HepG2 (cell line): Measurements from ENCODE around the gene CCSER2. TPM values are rescaled to one million over a fixed set of nuclear protein-coding genes. Genes with fewer than 3 reads are reported as not detected.

Experiments
- ATAC-seq: fragments of 200-7000 bp; cut with Tn5 transposase; 3 replicates; pipeline ENCODE4 v1.9.1; 2020; ENCODE audit warnings: mild to moderate bottlenecking, moderate library complexity
- BruUV-seq: library from RNA; stranded (reverse); fragments of 400-500 nt; replicated peaks from 2 replicates; lab custom pipeline; 2021; lab: Mats Ljungman, UMichigan
- CTCF ChIA-PET: fragments of 300-600 bp; formaldehyde crosslinking; extraction: SDS; loops from one replicate; lab custom pipeline; 2021; ENCODE audit warnings: low total read pairs, inconsistent platforms, low intra/inter-chr PET ratio; lab: Yijun Ruan, JAX
- POLR2A ChIA-PET: fragments of 350-600 bp; sonication (Branson Sonifier 250); formaldehyde crosslinking; loops from one replicate; lab custom pipeline; 2020; ENCODE audit warnings: antibody characterized with exemption, inconsistent platforms; lab: Yijun Ruan, JAX
- DNase-seq: peaks from one replicate; pipeline ENCODE4 v3.0.0-alpha.2; 2015; ENCODE audit warnings: low spot score
- FAIRE-seq: peaks from 3 replicates; lab custom pipeline; 2011; peaks lifted over from hg19 to GRCh38; lab: Jason Lieb, UNC
- H2AFZ ChIP-seq: one replicate; pipeline ENCODE4 v1.6.1; 2011; ENCODE audit warnings: low read length, inconsistent platforms
- H3K27ac ChIP-seq: fragments of 300-600 bp; 3 replicates; pipeline ENCODE4 v1.8.0; 2011; ENCODE audit warnings: mixed run types, mild to moderate bottlenecking, mixed read lengths, low read length, inconsistent platforms; ENCODE audit not compliant: insufficient read depth; ENCODE audit errors: extremely low read length
- H3K27me3 ChIP-seq, 2 experiments: fragments of 200-600 bp in 1 of 2; 2 replicates in 1 of 2; 3 replicates in 1 of 2; pipeline versions ENCODE4 v1.6.0 to v1.8.0; 2011; ENCODE audit warnings: low read length in 2 of 2, mild to moderate bottlenecking in 2 of 2, moderate library complexity in 2 of 2, inconsistent platforms in 1 of 2; ENCODE audit not compliant: insufficient read depth in 2 of 2, control insufficient read depth in 1 of 2
- H3K36me3 ChIP-seq, 2 experiments: fragments of 200-600 bp in 1 of 2; replicated peaks in 1 of 2; 2 replicates in 1 of 2; 3 replicates in 1 of 2; pipeline versions ENCODE4 v1.5.1 to v1.8.0; 2011; ENCODE audit warnings: low read length in 2 of 2, inconsistent platforms in 1 of 2; ENCODE audit not compliant: insufficient read depth in 2 of 2, control insufficient read depth in 1 of 2
- H3K4me1 ChIP-seq: 2 replicates; pipeline ENCODE4 v1.5.1; 2012; ENCODE audit warnings: low read length, inconsistent platforms; ENCODE audit not compliant: insufficient read depth
- H3K4me2 ChIP-seq: 2 replicates; pipeline ENCODE4 v1.6.0; 2011; ENCODE audit warnings: low read depth, low read length, inconsistent platforms
- H3K4me3 ChIP-seq, 3 experiments: fragments of 200-600 bp in 1 of 3; sonication (generic), shearing (Covaris generic) in 1 of 3; replicated peaks in 1 of 3; 2 replicates each; pipeline ENCODE4 v1.5.1; 2011 to 2016; ENCODE audit warnings: low read length in 3 of 3, inconsistent platforms in 2 of 3, low read depth in 2 of 3, mild to moderate bottlenecking in 2 of 3, control low read depth in 1 of 3, mixed read lengths in 1 of 3; ENCODE audit not compliant: insufficient read depth in 1 of 3
- H3K79me2 ChIP-seq: one replicate; pipeline ENCODE4 v1.6.1; 2011; ENCODE audit warnings: low read length, inconsistent platforms; ENCODE audit not compliant: insufficient read depth
- H3K9ac ChIP-seq: 2 replicates; pipeline ENCODE4 v1.6.0; 2011; ENCODE audit warnings: mild to moderate bottlenecking, low read depth, low read length, inconsistent platforms; ENCODE audit not compliant: insufficient read depth
- H3K9me3 ChIP-seq: 2 replicates; pipeline ENCODE4 v1.5.1; 2012; ENCODE audit warnings: mild to moderate bottlenecking, low read length
- H4K20me1 ChIP-seq: 2 replicates; pipeline ENCODE4 v1.6.0; 2011; ENCODE audit warnings: inconsistent platforms, mild to moderate bottlenecking, low read length, moderate library complexity; ENCODE audit not compliant: insufficient read depth
- ATF7 ChIP-seq, 2 experiments: fragments of 450-650 bp in 1 of 2; sonication (generic) in 1 of 2; formaldehyde crosslinking in 1 of 2; IDR thresholded peaks; 2 replicates each; pipeline versions ENCODE4 v1.4.0 to v1.6.1; 2016 to 2020; ENCODE audit warnings: antibody characterized with exemption in 1 of 2, mild to moderate bottlenecking in 1 of 2, missing genetic modification reagents in 1 of 2
- ETV6 ChIP-seq: sonication (generic); formaldehyde crosslinking; conservative IDR thresholded peaks from 2 replicates; pipeline ENCODE4 v1.4.0; 2020; ENCODE audit warnings: missing genetic modification reagents
- NFKBIZ ChIP-seq: IDR thresholded peaks from 2 replicates; pipeline ENCODE4 v1.6.1; 2018; ENCODE audit warnings: missing genetic modification reagents, missing compliant biosample characterization
- ZBTB25 ChIP-seq: IDR thresholded peaks from 2 replicates; pipeline ENCODE4 v1.6.1; 2018; ENCODE audit warnings: missing genetic modification reagents
- ZNF282 ChIP-seq: fragments of 450-650 bp; IDR thresholded peaks from 2 replicates; pipeline ENCODE4 v1.6.1; 2018; ENCODE audit not compliant: partially characterized antibody
- ZNF652 ChIP-seq: IDR thresholded peaks from 2 replicates; pipeline ENCODE4 v1.6.1; 2016; ENCODE audit warnings: low read depth, borderline replicate concordance
- ZNF670 ChIP-seq: sonication (generic); formaldehyde crosslinking; IDR thresholded peaks from 2 replicates; pipeline ENCODE4 v1.8.0; 2022; ENCODE audit warnings: mild to moderate bottlenecking, missing genetic modification reagents, borderline replicate concordance
- ZNF749 ChIP-seq: sonication (generic); formaldehyde crosslinking; IDR thresholded peaks from 2 replicates; pipeline ENCODE4 v1.8.0; 2022; ENCODE audit warnings: mild to moderate bottlenecking, missing genetic modification reagents, moderate library complexity, borderline replicate concordance
- ZNF878 ChIP-seq: sonication (generic); formaldehyde crosslinking; IDR thresholded peaks from 2 replicates; pipeline ENCODE4 v1.8.1; 2023; ENCODE audit warnings: mild to moderate bottlenecking, missing genetic modification reagents, moderate library complexity
- ZSCAN25 ChIP-seq: sonication (generic); formaldehyde crosslinking; IDR thresholded peaks from 2 replicates; pipeline ENCODE4 v1.8.0; 2022; ENCODE audit warnings: mild to moderate bottlenecking, missing genetic modification reagents
- WGBS: methylation state at CpG from one replicate; pipeline ENCODE4 v1.1.6; 2017; ENCODE audit warnings: low lambda C conversion rate; 5-methylcytosine and 5-hydroxymethylcytosine counted together
- in situ Hi-C: cut with HindIII; loops from 2 replicates; pipeline ENCODE4 v1.10.0; 2017; ENCODE audit warnings: low pct_unique_long_range_greater_than_20kb; ENCODE audit not compliant: extremely low pct_ligation_motif_present
- intact Hi-C: fragments of 100-400 bp; cut with micrococcal nuclease; formaldehyde crosslinking; loops from one replicate; pipeline ENCODE4 v1.10.0; 2022; ENCODE audit not compliant: unreplicated experiment
- polyA plus RNA-seq, 8 experiments: library from polyadenylated mRNA; depleted of rRNA in 3 of 8; stranded (reverse) in 7 of 8; unstranded in 1 of 8; fragments of >200 nt; fragmentation: Illumina TruSeq in 4 of 8; extraction: Trizol in 4 of 8; gene quantifications; 2 replicates each; pipeline versions ENCODE4 v1.2.1 to v1.2.3, GENCODE V29; 2011 to 2016; ENCODE audit warnings: low read depth in 4 of 8, missing spikeins in 1 of 8, mixed read lengths in 1 of 8; ENCODE audit not compliant: insufficient read depth in 1 of 8
- total RNA-seq, 5 experiments: library from RNA; depleted of rRNA; stranded (reverse); fragments of >200 nt; fragmentation: Illumina TruSeq; extraction: Trizol; gene quantifications; 2 replicates each; pipeline ENCODE4 v1.2.3, GENCODE V29; 2016; ENCODE audit warnings: low read depth in 1 of 5

CCSER2 gene
- total and polyA plus RNA-seq, 2 of the 13 experiments (the other 11 are each of a cell fraction or from before 2014, with no cell fraction given), result 13.3 to 17.2 TPM

GRCh38 chr10:84478679-84479078, 150.3 kb downstream of the CCSER2 start:
- no TSS peak for BruUV-seq
- POLR2A ChIA-PET, result no interaction called here
- WGBS, result 95% methylated on average over 1 of the region's 1 CpG
- TF ChIP-seq ZSCAN25 (CRISPR knock-in tag), result no peak
- TF ChIP-seq ATF7 (IDR thresholded peaks at IDR 0.05), result peak; percentile 31; the same call in 1 of the 2 replicates
- TF ChIP-seq ATF7 (CRISPR knock-in tag; IDR thresholded peaks at IDR 0.05), result no peak
- H3K4me3 ChIP-seq, result no peak overlapping the region
- CTCF ChIA-PET, result no interaction called here
- no peaks in the 10 kb centered on the region for H4K20me1 ChIP-seq
- intact Hi-C loops, result no loop called here
- no peaks in the 10 kb centered on the region for H3K79me2 ChIP-seq
- no peak overlapping the region for H3K9ac ChIP-seq
- H3K36me3 ChIP-seq, result 0 out of 5 replicates have a peak, but pooled peaks cover 0 to 1% of the 10 kb centered on the region in 2 experiments
- H3K27ac ChIP-seq, result no peak overlapping the region
- no peaks in the 10 kb centered on the region for H3K9me3 ChIP-seq
- no peaks in the 10 kb centered on the region for H3K4me1 ChIP-seq
- no peak overlapping the region for H3K4me2 ChIP-seq
- no peaks in the 10 kb centered on the region for H3K27me3 ChIP-seq
- FAIRE-seq, result no peak
- in situ Hi-C loops, result no loop called here
- no peak for ATAC-seq
- no peak for DNase-seq
- H2AFZ ChIP-seq, result no peak overlapping the region

- DNase-seq (no peak), ATAC-seq (no peak), FAIRE-seq (no peak)
- ChIA-PET POLR2A (no interaction called here), CTCF (no interaction called here)
- in situ Hi-C loops (no loop called here), intact Hi-C loops (no loop called here)
- Histone ChIP-seq H3K27ac (no peak overlapping the region), H2AFZ (no peak overlapping the region), H3K27me3 (no peaks in the 10 kb centered on the region), H3K79me2 (no peaks in the 10 kb centered on the region), H3K4me2 (no peak overlapping the region), H3K36me3 (no peaks in the 10 kb centered on the region), H4K20me1 (no peaks in the 10 kb centered on the region), H3K4me1 (no peaks in the 10 kb centered on the region), H3K4me3 (no peak overlapping the region), H3K9me3 (no peaks in the 10 kb centered on the region), H3K9ac (no peak overlapping the region)
- no TSS peak for BruUV-seq
- 96% methylated on average over 2 of the region's 2 CpGs for WGBS
- TF ChIP-seq ZNF749 (CRISPR knock-in tag) (no peak), NFKBIZ (CRISPR knock-in tag) (no peak), ZNF878 (CRISPR knock-in tag) (no peak), ZNF652 (CRISPR knock-in tag) (no peak), ZNF670 (CRISPR knock-in tag) (no peak), ZBTB25 (no peak), ZNF282 (no peak), ETV6 (CRISPR knock-in tag) (no peak)
These were observed 156.2 kb downstream of the CCSER2 start for GRCh38 chr10:84484541-84484940.
